Tibial artery (tissue), 4 donors: Measurements from ENCODE around the gene PRC1.
A peak's percentile ranks its signal among the peaks of the same experiment; 100 is the strongest.

Experiments used
- DNase-seq, 2 donors: peaks; one replicate each; pipeline ENCODE4 v3.0.0-alpha.2; 2019
- H3K27ac ChIP-seq, 2 donors: fragments of 200-600 bp; sonication (generic) in 1 of 2; 1 replicate in 1 of 2; 2 replicates in 1 of 2; pipeline ENCODE4 v1.5.1; 2018 to 2019; ENCODE audit warnings: mild to moderate bottlenecking in 1 of 2
- H3K27me3 ChIP-seq, 2 donors: fragments of 200-600 bp; sonication (generic) in 1 of 2; one replicate each; pipeline versions ENCODE4 v1.5.1 to v1.6.0; 2016 to 2019
- H3K36me3 ChIP-seq, 3 donors: fragments of 200-600 bp; sonication (generic) in 2 of 3; one replicate each; pipeline ENCODE4 v1.5.1; 2016 to 2019; ENCODE audit warnings: mild to moderate bottlenecking in 2 of 3
- H3K4me1 ChIP-seq, 4 donors: fragments of 200-600 bp; sonication (generic) in 2 of 4; 1 replicate in 3 of 4; 2 replicates in 1 of 4; pipeline ENCODE4 v1.5.1; 2016 to 2019
- H3K4me3 ChIP-seq, 2 donors: fragments of 200-600 bp; sonication (generic) in 1 of 2; 1 replicate in 1 of 2; 2 replicates in 1 of 2; pipeline ENCODE4 v1.5.1; 2018 to 2019; ENCODE audit warnings: mild to moderate bottlenecking in 2 of 2
- H3K9me3 ChIP-seq, 3 donors: fragments of 200-600 bp; sonication (generic) in 1 of 3; one replicate each; pipeline ENCODE4 v1.5.1; 2016 to 2019
- intact Hi-C: fragments of 100-400 bp; cut with DNase I; formaldehyde crosslinking; loops from one replicate; pipeline ENCODE4 v1.15.0; 2023; ENCODE audit warnings: low total_unique reads
- TF ChIP-seq, protein P1 (sequence below), 2 experiments: fragments of 200-600 bp in 1 of 2; fragments of 450-650 bp in 1 of 2; IDR thresholded peaks; one replicate each; pipeline ENCODE4 v1.5.1; 2017 to 2019; ENCODE audit warnings: antibody characterized with exemption in 2 of 2, mild to moderate bottlenecking in 1 of 2, moderate library complexity in 1 of 2

The PRC1 gene

DNA sequence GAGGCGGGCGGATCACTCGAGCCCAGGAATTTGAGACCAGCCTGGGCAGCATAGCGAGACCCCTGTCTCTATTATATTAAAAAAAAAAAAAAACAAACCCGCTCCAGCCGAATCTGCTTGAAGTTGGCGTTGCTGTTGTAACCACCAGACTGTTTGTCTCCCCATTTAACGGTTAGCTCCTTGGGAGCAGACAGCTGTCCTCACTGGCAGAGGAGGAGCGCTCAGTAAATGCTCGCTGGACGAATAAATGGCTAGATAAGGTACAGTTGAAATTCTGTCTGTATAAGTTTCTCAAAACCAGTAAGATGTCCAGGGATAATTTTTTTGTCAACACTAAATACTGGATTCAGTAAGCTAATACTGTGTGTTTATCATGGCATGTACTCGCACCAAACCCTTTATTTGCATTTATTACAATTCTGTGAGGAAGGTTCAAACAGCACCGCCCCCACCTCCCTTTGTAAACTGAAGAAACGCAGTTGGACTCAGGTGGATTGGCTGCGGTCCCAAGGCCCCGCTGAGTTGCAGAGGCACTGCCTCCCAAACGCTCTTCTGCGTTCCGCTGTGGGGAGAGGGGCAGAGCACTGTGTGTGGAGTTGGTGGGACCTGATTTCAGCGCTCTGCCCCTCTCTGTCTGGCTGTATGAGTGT, 38.6 kb downstream of the PRC1 start:
- H3K9me3 ChIP-seq: no peaks in the 10 kb centered on the region
- TF ChIP-seq, protein P1, sequence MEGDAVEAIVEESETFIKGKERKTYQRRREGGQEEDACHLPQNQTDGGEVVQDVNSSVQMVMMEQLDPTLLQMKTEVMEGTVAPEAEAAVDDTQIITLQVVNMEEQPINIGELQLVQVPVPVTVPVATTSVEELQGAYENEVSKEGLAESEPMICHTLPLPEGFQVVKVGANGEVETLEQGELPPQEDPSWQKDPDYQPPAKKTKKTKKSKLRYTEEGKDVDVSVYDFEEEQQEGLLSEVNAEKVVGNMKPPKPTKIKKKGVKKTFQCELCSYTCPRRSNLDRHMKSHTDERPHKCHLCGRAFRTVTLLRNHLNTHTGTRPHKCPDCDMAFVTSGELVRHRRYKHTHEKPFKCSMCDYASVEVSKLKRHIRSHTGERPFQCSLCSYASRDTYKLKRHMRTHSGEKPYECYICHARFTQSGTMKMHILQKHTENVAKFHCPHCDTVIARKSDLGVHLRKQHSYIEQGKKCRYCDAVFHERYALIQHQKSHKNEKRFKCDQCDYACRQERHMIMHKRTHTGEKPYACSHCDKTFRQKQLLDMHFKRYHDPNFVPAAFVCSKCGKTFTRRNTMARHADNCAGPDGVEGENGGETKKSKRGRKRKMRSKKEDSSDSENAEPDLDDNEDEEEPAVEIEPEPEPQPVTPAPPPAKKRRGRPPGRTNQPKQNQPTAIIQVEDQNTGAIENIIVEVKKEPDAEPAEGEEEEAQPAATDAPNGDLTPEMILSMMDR (IDR thresholded peaks at IDR 0.05): no peak
- intact Hi-C loops: loop anchor here (5.0 kb wide), 2 partner anchors 37 to 92 kb away; partner anchors contain the start of gene PRC1
- peak overlapping the region; percentile 93 to 96 for H3K27ac ChIP-seq
- peaks cover 0 to 57% (median 49%) of the 10 kb centered on the region in 4 donors for H3K4me1 ChIP-seq
- H3K27me3 ChIP-seq: no peaks in the 10 kb centered on the region
- peaks cover 8 to 33% (median 28%) of the 10 kb centered on the region in 3 donors for H3K36me3 ChIP-seq
- no peak for DNase-seq
- peak overlapping the region; percentile 87 to 88 for H3K4me3 ChIP-seq

DNA sequence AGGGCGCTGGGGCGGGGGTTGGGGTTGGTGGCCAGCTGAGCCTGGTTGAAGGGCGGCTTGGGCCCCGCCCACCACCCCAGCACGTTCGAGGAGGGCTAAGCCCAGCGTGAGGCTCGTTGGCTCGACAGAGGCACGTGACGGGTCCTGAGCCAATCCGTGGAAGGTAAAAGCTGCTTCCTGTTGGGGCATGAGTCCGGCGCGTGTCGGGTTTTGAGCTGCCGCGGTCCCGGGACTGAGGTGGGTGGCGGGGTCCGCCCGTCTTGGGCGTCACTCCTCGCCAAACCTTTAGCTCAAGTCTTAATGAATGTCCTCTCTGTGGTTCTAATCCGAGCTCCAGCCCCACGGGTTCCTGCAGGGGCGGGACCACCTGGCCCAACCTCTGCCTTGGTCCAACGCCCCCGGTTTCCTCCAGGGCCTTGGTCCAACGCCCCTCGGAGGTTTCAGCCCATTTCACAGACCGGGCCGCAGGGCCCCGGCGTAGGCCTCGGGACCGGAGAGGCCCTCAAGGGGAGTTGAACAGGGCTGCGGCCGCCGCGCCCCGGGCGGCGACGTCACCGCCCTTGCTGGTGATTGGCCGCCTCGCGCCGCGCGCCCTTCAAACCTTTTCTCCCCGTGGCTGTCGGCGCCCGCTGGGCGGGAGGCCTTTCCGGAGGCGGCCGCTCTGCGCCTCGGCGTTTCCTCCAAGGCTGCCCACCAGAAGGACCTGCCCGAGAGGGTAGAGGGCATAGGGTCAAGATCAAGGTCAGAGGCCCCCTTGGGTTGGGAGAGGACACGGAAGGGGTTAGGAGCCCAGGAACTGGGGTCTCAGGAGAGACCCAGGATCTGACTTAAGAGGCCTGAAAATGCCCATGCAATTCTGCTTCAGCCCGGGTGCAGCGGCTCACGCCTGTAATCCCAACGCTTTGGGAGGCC, 39.4 kb downstream of the PRC1 start, which contains the start of gene RCCD1:
Gene RCCD1 (plus strand): TSS at position 173 of the 912 bp plus-strand sequence. CDS start 1,851 bp downstream, outside the sequence.
- TF ChIP-seq, protein P1 (IDR thresholded peaks at IDR 0.05): no peak
- Histone ChIP-seq H3K27me3 (no peaks in the 10 kb centered on the region), H3K4me3 (peak within 1 kb of the TSS; percentile 80 to 87), H3K36me3 (peaks cover 16 to 41% (median 36%) of the 10 kb centered on the region in 3 donors), H3K4me1 (peaks cover 0 to 50% (median 42%) of the 10 kb centered on the region in 4 donors), H3K9me3 (no peaks in the 10 kb centered on the region), H3K27ac (peak within 1 kb of the TSS; percentile 93 to 96)
- DNase-seq: peak; percentile 95 to 98
- intact Hi-C loops: loop anchor here (5.0 kb wide), 2 partner anchors 37 to 92 kb away; partner anchors contain the start of gene PRC1

DNA sequence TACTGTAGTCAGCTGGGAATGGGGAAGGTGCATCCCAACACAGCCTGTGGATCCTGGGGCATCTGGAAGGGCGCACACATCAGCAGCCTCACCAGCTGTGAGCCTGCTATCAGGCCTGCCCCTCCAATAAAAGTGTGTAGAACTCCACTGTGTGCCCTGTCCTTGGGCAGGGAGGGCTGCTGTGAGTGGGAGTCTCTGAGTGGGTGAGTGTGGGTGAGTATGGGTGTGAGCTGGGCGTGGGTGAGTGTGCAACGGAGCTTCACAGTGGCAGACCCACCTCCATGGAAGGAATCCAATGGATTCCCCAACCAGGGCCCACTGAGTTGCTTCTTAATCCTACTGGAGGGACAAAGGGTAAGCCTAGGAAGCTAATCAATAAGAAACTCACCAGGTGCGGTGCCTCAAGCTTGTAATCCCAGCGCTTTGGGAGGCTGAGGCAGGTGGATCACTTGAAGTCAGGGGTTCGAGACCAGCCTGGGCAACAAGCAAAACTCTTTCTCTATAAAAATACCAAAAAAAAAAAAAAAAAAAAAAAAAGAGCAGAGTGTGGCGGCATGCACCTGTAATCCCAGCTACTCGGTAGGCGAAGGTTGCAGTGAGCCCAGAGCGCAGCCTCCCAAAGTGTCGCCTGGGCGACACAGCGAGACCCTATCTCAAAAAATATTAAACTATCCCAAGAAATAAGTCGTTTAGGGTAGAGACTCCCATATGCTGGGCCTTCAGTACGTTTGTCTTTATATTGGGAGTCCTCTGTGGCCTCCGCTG, 40.2 kb downstream of the PRC1 start:
- peaks cover 24 to 49% (median 44%) of the 10 kb centered on the region in 3 donors for H3K36me3 ChIP-seq

GRCh38 chr15:90952901-90953677, 41.2 kb downstream of the PRC1 start:
- H3K4me1 ChIP-seq: peaks cover 0 to 31% (median 26%) of the 10 kb centered on the region in 4 donors
- H3K27ac ChIP-seq: no peak overlapping the region
- intact Hi-C loops: no loop called here
- TF ChIP-seq, protein P1 (IDR thresholded peaks at IDR 0.05): no peak
- H3K36me3 ChIP-seq: peaks cover 31 to 59% (median 53%) of the 10 kb centered on the region in 3 donors
- DNase-seq: no peak
- H3K27me3 ChIP-seq: no peaks in the 10 kb centered on the region
- no peak overlapping the region for H3K4me3 ChIP-seq
- no peaks in the 10 kb centered on the region for H3K9me3 ChIP-seq

More for the DNA sequence above, 40.2 kb downstream of the PRC1 start:
- H3K27me3 ChIP-seq: no peaks in the 10 kb centered on the region
- TF ChIP-seq, protein P1 (IDR thresholded peaks at IDR 0.05): no peak
- intact Hi-C loops: no loop called here
- peaks cover 0 to 41% (median 34%) of the 10 kb centered on the region in 4 donors for H3K4me1 ChIP-seq
- peak overlapping the region; percentile 93 to 96 for H3K27ac ChIP-seq
- DNase-seq: no peak
- no peaks in the 10 kb centered on the region for H3K9me3 ChIP-seq
- H3K4me3 ChIP-seq: peak overlapping the region; percentile 80 to 87
